GM19395 (cell line): ENCODE measurements around the gene PRKCH.
A peak's percentile ranks its signal among the peaks of the same experiment; 100 is the strongest.
"Not testable (repeated sequence)": the region's sequence is repeated elsewhere in the genome, so short reads cannot be mapped to it uniquely, and the experiment has no call there.

Experiments
- ATAC-seq: cut with Tn5 transposase; IDR thresholded peaks from one replicate; pipeline ENCODE4 v1.9.1; 2021; ENCODE audit warnings: mild to moderate bottlenecking, moderate library complexity; ENCODE audit not compliant: unreplicated experiment

The PRKCH gene

GRCh38 chr14:61388173-61388975 is 67.0 kb downstream of the PRKCH start:
- peak; percentile 63 for ATAC-seq

GRCh38 chr14:61388976-61389576 is 67.7 kb downstream of the PRKCH start:
- ATAC-seq: no peak

GRCh38 chr14:61391119-61391518 is 69.7 kb downstream of the PRKCH start:
- no peak for ATAC-seq

GRCh38 chr14:61392297-61392696 is 70.9 kb downstream of the PRKCH start:
- ATAC-seq: no peak

GRCh38 chr14:61394542-61394941 is 73.2 kb downstream of the PRKCH start:
- no peak for ATAC-seq

- ATAC-seq: no peak
These were observed 73.8 kb downstream of the PRKCH start for GRCh38 chr14:61395115-61395725.

GRCh38 chr14:61396279-61396678 is 74.9 kb downstream of the PRKCH start:
- ATAC-seq: no peak

- ATAC-seq: no peak
These were observed 75.3 kb downstream of the PRKCH start for GRCh38 chr14:61396694-61397093.

GRCh38 chr14:61397615-61398014 is 76.2 kb downstream of the PRKCH start:
- ATAC-seq: no peak

GRCh38 chr14:61398221-61398620 is 76.8 kb downstream of the PRKCH start:
- ATAC-seq: no peak

- ATAC-seq: no peak
These were observed 78.0 kb downstream of the PRKCH start for GRCh38 chr14:61399365-61399764.

- ATAC-seq: no peak
These were observed 80.1 kb downstream of the PRKCH start for GRCh38 chr14:61401461-61401860.

GRCh38 chr14:61403411-61403810 is 82.0 kb downstream of the PRKCH start:
- ATAC-seq: no peak

- no peak for ATAC-seq
These were observed 83.3 kb downstream of the PRKCH start for GRCh38 chr14:61404637-61405036.

- no peak for ATAC-seq
These were observed 84.8 kb downstream of the PRKCH start for GRCh38 chr14:61406198-61406597.

- no peak for ATAC-seq
These were observed 85.3 kb downstream of the PRKCH start for GRCh38 chr14:61406675-61407074.

GRCh38 chr14:61408498-61408897 is 87.1 kb downstream of the PRKCH start:
- no peak for ATAC-seq

GRCh38 chr14:61409782-61410181 is 88.4 kb downstream of the PRKCH start:
- no peak for ATAC-seq

- ATAC-seq: not testable (repeated sequence)
These were observed 94.6 kb downstream of the PRKCH start for GRCh38 chr14:61415934-61416333.

- ATAC-seq: no peak
These were observed 95.2 kb downstream of the PRKCH start for GRCh38 chr14:61416591-61416990.

- ATAC-seq: no peak
These were observed 95.8 kb downstream of the PRKCH start for GRCh38 chr14:61417141-61417540.

GRCh38 chr14:61417883-61418455 is 96.6 kb downstream of the PRKCH start:
- ATAC-seq: no peak
